OCI-LY7 (cell line): ENCODE data around the gene FHDC1. TPM values are rescaled to one million over a fixed set of nuclear protein-coding genes. Genes with fewer than 3 reads are reported as not detected.

ENCODE experiments used
- BruUV-seq: library from RNA; stranded (reverse); fragments of 400-500 nt; replicated peaks from 2 replicates; lab custom pipeline; 2021; lab: Mats Ljungman, UMichigan
- CTCF ChIA-PET: fragments of 300-600 bp; sonication (Branson Sonifier 250); formaldehyde crosslinking; loops from one replicate; lab custom pipeline; 2022; ENCODE audit warnings: antibody characterized with exemption; ENCODE audit not compliant: unreplicated experiment; lab: Charles Lee
- POLR2A ChIA-PET: fragments of 300-600 bp; sonication (Branson Sonifier 250); formaldehyde crosslinking; loops from one replicate; lab custom pipeline; 2022; ENCODE audit warnings: antibody characterized with exemption; lab: Charles Lee
- DNase-seq: peaks from one replicate; pipeline ENCODE4 v3.0.0-alpha.2; 2015; ENCODE audit warnings: low spot score
- H2AFZ ChIP-seq: fragments of 200-600 bp; sonication (generic), shearing (Covaris generic); 2 replicates; pipeline ENCODE4 v1.6.1; 2014; ENCODE audit warnings: mild to moderate bottlenecking, antibody characterized with exemption, low read length, moderate library complexity
- H3K27ac ChIP-seq: fragments of 200-600 bp; sonication (generic); 2 replicates; pipeline ENCODE4 v1.5.1; 2014; ENCODE audit warnings: mixed run types, low read depth, mild to moderate bottlenecking, moderate library complexity, low read length, inconsistent platforms; ENCODE audit not compliant: poor library complexity, severe bottlenecking
- H3K36me3 ChIP-seq: fragments of 200-600 bp; sonication (generic); 2 replicates; pipeline ENCODE4 v1.6.1; 2014; ENCODE audit warnings: mild to moderate bottlenecking, antibody characterized with exemption, low read length, moderate library complexity, mixed read lengths; ENCODE audit not compliant: insufficient read depth
- H3K4me1 ChIP-seq: fragments of 200-600 bp; sonication (generic); 2 replicates; pipeline ENCODE4 v1.5.1; 2014; ENCODE audit warnings: mild to moderate bottlenecking, low read length; ENCODE audit not compliant: insufficient read depth, poor library complexity, severe bottlenecking
- H3K4me2 ChIP-seq: fragments of 200-600 bp; sonication (generic); 2 replicates; pipeline ENCODE4 v1.6.1; 2014; ENCODE audit warnings: mild to moderate bottlenecking, low read length
- H3K4me3 ChIP-seq: fragments of 200-600 bp; sonication (generic); 2 replicates; pipeline ENCODE4 v1.5.1; 2014; ENCODE audit warnings: mild to moderate bottlenecking, low read depth, low read length; ENCODE audit not compliant: poor library complexity, severe bottlenecking
- H3K79me2 ChIP-seq: fragments of 200-600 bp; sonication (generic); 2 replicates; pipeline ENCODE4 v1.6.1; 2016; ENCODE audit warnings: low read depth, mild to moderate bottlenecking, low read length, moderate library complexity, mixed read lengths; ENCODE audit not compliant: insufficient read depth
- H3K9me2 ChIP-seq: fragments of 200-600 bp; sonication (generic); 2 replicates; pipeline ENCODE4 v1.6.1; 2016; ENCODE audit warnings: mild to moderate bottlenecking, low read length, mixed read lengths; ENCODE audit not compliant: insufficient read depth
- H3K9me3 ChIP-seq: fragments of 200-600 bp; sonication (generic); 2 replicates; pipeline ENCODE4 v1.6.1; 2014; ENCODE audit warnings: mild to moderate bottlenecking, mixed run types, low read length, mixed read lengths
- H4K20me1 ChIP-seq: fragments of 200-600 bp; sonication (generic); 2 replicates; pipeline ENCODE4 v1.6.1; 2014; ENCODE audit warnings: mild to moderate bottlenecking, antibody characterized with exemption, low read length, moderate library complexity, mixed read lengths; ENCODE audit not compliant: insufficient read depth
- CTCF ChIP-seq: fragments of 200-600 bp; sonication (generic); conservative IDR thresholded peaks from 2 replicates; pipeline ENCODE4 v1.5.1; 2014; ENCODE audit warnings: mild to moderate bottlenecking, antibody characterized with exemption, low read length, moderate library complexity, mixed read lengths
- EZH2phosphoT487 ChIP-seq: fragments of 200-600 bp; sonication (generic); IDR thresholded peaks from 2 replicates; pipeline ENCODE4 v1.6.1; 2018; ENCODE audit warnings: low read depth, borderline replicate concordance, mild to moderate bottlenecking, mixed run types, antibody characterized with exemption, low read length, moderate library complexity, mixed read lengths
- intact Hi-C: fragments of 100-400 bp; cut with micrococcal nuclease; formaldehyde crosslinking; loops from one replicate; pipeline ENCODE4 v1.10.0; 2022; ENCODE audit not compliant: unreplicated experiment
- total RNA-seq, 2 experiments: library from RNA; depleted of rRNA in 1 of 2; stranded (reverse); fragments of >200 nt in 1 of 2; shearing (Covaris generic) in 1 of 2; gene quantifications; 2 replicates each; pipeline ENCODE4 v1.2.3, GENCODE V29; 2014 to 2022

Gene FHDC1
- total RNA-seq, 2 experiments from 2014 or later: 0.04 to 0.13 TPM

GRCh38 chr4:153023139-153023538 lies 87.0 kb downstream of the FHDC1 start:
- no peaks in the 10 kb centered on the region for H3K4me1 ChIP-seq
- ChIA-PET POLR2A (no interaction called here), CTCF (no interaction called here)
- intact Hi-C loops: no loop called here
- no peaks in the 10 kb centered on the region for H3K9me3 ChIP-seq
- no peak for DNase-seq
- H3K4me3 ChIP-seq: no peak overlapping the region
- TF ChIP-seq EZH2phosphoT487 (no peak), CTCF (no peak)
- H2AFZ ChIP-seq: no peak overlapping the region
- no peaks in the 10 kb centered on the region for H3K9me2 ChIP-seq
- no peak overlapping the region for H3K27ac ChIP-seq
- H3K36me3 ChIP-seq: no peaks in the 10 kb centered on the region
- BruUV-seq: no TSS peak
- H3K79me2 ChIP-seq: no peaks in the 10 kb centered on the region
- no peak overlapping the region for H3K4me2 ChIP-seq
- H4K20me1 ChIP-seq: no peaks in the 10 kb centered on the region

GRCh38 chr4:153023692-153024394 lies 87.7 kb downstream of the FHDC1 start:
- BruUV-seq: no TSS peak
- Histone ChIP-seq H3K9me2 (no peaks in the 10 kb centered on the region), H3K4me1 (no peaks in the 10 kb centered on the region), H3K79me2 (no peaks in the 10 kb centered on the region), H3K4me2 (no peak overlapping the region), H3K27ac (no peak overlapping the region), H3K9me3 (no peaks in the 10 kb centered on the region), H2AFZ (no peak overlapping the region), H3K36me3 (no peaks in the 10 kb centered on the region), H3K4me3 (no peak overlapping the region), H4K20me1 (no peaks in the 10 kb centered on the region)
- ChIA-PET CTCF (no interaction called here), POLR2A (no interaction called here)
- intact Hi-C loops: no loop called here
- no peak for DNase-seq
- TF ChIP-seq CTCF: no peak
- TF ChIP-seq EZH2phosphoT487: no peak

GRCh38 chr4:153024466-153024865 lies 88.3 kb downstream of the FHDC1 start:
- no peaks in the 10 kb centered on the region for H4K20me1 ChIP-seq
- CTCF ChIA-PET: no interaction called here
- H3K36me3 ChIP-seq: no peaks in the 10 kb centered on the region
- no TSS peak for BruUV-seq
- H3K9me3 ChIP-seq: no peaks in the 10 kb centered on the region
- no peak overlapping the region for H3K4me2 ChIP-seq
- no peak for DNase-seq
- H3K79me2 ChIP-seq: no peaks in the 10 kb centered on the region
- no peak overlapping the region for H3K27ac ChIP-seq
- intact Hi-C loops: no loop called here
- no peaks in the 10 kb centered on the region for H3K4me1 ChIP-seq
- TF ChIP-seq EZH2phosphoT487 (no peak), CTCF (no peak)
- POLR2A ChIA-PET: no interaction called here
- no peak overlapping the region for H3K4me3 ChIP-seq
- H3K9me2 ChIP-seq: no peaks in the 10 kb centered on the region
- no peak overlapping the region for H2AFZ ChIP-seq
